ENCODE data around the gene AKAP6.
"Not testable (repeated sequence)": the region's sequence is repeated elsewhere in the genome, so short reads cannot be mapped to it uniquely, and the experiment has no call there.

GRCh38 chr14:32462553-32462952 lies 133.5 kb downstream of the AKAP6 start:
- not testable (repeated sequence) for TF ChIP-seq CTCF (IDR thresholded peaks at IDR 0.05; ENCODE audit: low read length); EZH2 (IDR thresholded peaks at IDR 0.05; ENCODE audit: borderline replicate concordance, low read length)
